Measurements from ENCODE around the gene NKIRAS1. TPM values are rescaled to one million over a fixed set of nuclear protein-coding genes. Genes with fewer than 3 reads are reported as not detected.

NKIRAS1 gene
- total RNA-seq, 1 experiment from 2014 or later, result 12.0 TPM

- no peaks in the 10 kb centered on the region for H3K27me3 ChIP-seq (ENCODE audit: insufficient read depth, low read length)
- H3K27ac ChIP-seq (ENCODE audit: low read depth, low read length), result no peak overlapping the region
- H3K36me3 ChIP-seq (ENCODE audit: control insufficient read depth in 1 of 2, insufficient read depth in 2 of 2, low read length in 2 of 2), result peaks cover 4 to 5% of the 10 kb centered on the region in 2 experiments; a peak in 2 of 4 replicates
- H3K4me3 ChIP-seq (replicated peaks in 1 of 2; ENCODE audit: low read depth in 1 of 2, low read length in 2 of 2), result no peak overlapping the region
- ATAC-seq (no peak), DNase-seq (ENCODE audit: low read depth, low spot score) (no peak)
- H3K9me2 ChIP-seq (ENCODE audit: insufficient read depth), result no peaks in the 10 kb centered on the region
- no peak overlapping the region for H3K9ac ChIP-seq (ENCODE audit: low read length)
- no peak for TF ChIP-seq JUND (IDR thresholded peaks at IDR 0.05)
- no peak for TF ChIP-seq YY1 (IDR thresholded peaks at IDR 0.05; ENCODE audit: extremely low read depth, insufficient replicate concordance, low read depth, low read length)
- no peak for TF ChIP-seq TCF7L2 (IDR thresholded peaks at IDR 0.05; ENCODE audit: borderline replicate concordance, extremely low read depth, insufficient read depth, insufficient read length)
- TF ChIP-seq ZBTB33 (IDR thresholded peaks at IDR 0.05; ENCODE audit: extremely low read depth, insufficient replicate concordance, low read length), result no peak
- TF ChIP-seq CBX3 (IDR thresholded peaks at IDR 0.05; ENCODE audit: low read depth), result no peak
- no peak for TF ChIP-seq SIN3A (IDR thresholded peaks at IDR 0.05; ENCODE audit: low read depth)
- TF ChIP-seq ZFX (IDR thresholded peaks at IDR 0.05), result no peak
- TF ChIP-seq SRF (IDR thresholded peaks at IDR 0.05; ENCODE audit: low read depth), result no peak
- H4K20me1 ChIP-seq (ENCODE audit: insufficient read depth), result peaks cover 19% of the 10 kb centered on the region; the same call in 1 of the 2 replicates
- no peak overlapping the region for H3K4me2 ChIP-seq (ENCODE audit: low read length)
- H3K9me3 ChIP-seq (ENCODE audit: control insufficient read depth in 1 of 2, insufficient read depth in 1 of 2, low read depth in 1 of 2, low read length in 2 of 2), result no peaks in the 10 kb centered on the region
- peaks cover 26 to 48% of the 10 kb centered on the region in 2 experiments for H3K4me1 ChIP-seq (ENCODE audit: control insufficient read depth in 1 of 2, insufficient read depth in 2 of 2, low read length in 2 of 2)
- intact Hi-C loops (cut with micrococcal nuclease), result no loop called here
- POLR2A ChIA-PET, result interaction anchor here (0.8 kb wide), 1 partner anchor 8 kb away, joined by 4 read pairs; no protein-coding TSS in a partner anchor
- H2AFZ ChIP-seq (ENCODE audit: low read depth, low read length, poor library complexity, severe bottlenecking), result no peak overlapping the region
- CTCF ChIA-PET, result no interaction called here
- no TSS peak for BruUV-seq (replicated peaks)
- RAD21 ChIA-PET (ENCODE audit: low non-redundant PET in 1 of 2, low total read pairs in 2 of 2, uncharacterized antibody in 2 of 2, unreplicated experiment in 2 of 2), result no interaction called here
- peaks cover 86% of the 10 kb centered on the region for H3K79me2 ChIP-seq (ENCODE audit: insufficient read depth, low read length)
Observed at GRCh38 chr3:23954144-23954543, 37.4 kb upstream of the NKIRAS1 start.

GRCh38 chr3:23953523-23953922 lies 36.7 kb upstream of the NKIRAS1 start:
- ChIA-PET POLR2A (no interaction called here), RAD21 (ENCODE audit: low non-redundant PET in 1 of 2, low total read pairs in 2 of 2, uncharacterized antibody in 2 of 2, unreplicated experiment in 2 of 2) (no interaction called here), CTCF (interaction anchor here (0.6 kb wide), 1 partner anchor 118 kb away, joined by 3 read pairs; no protein-coding TSS in a partner anchor)
- Histone ChIP-seq H3K4me2 (ENCODE audit: low read length) (no peak overlapping the region), H3K9me3 (ENCODE audit: control insufficient read depth in 1 of 2, insufficient read depth in 1 of 2, low read depth in 1 of 2, low read length in 2 of 2) (no peaks in the 10 kb centered on the region), H3K4me1 (ENCODE audit: control insufficient read depth in 1 of 2, insufficient read depth in 2 of 2, low read length in 2 of 2) (peaks cover 26 to 48% of the 10 kb centered on the region in 2 experiments), H2AFZ (ENCODE audit: low read depth, low read length, poor library complexity, severe bottlenecking) (no peak overlapping the region), H4K20me1 (ENCODE audit: insufficient read depth) (peaks cover 19% of the 10 kb centered on the region; the same call in 1 of the 2 replicates), H3K9me2 (ENCODE audit: insufficient read depth) (no peaks in the 10 kb centered on the region), H3K36me3 (ENCODE audit: control insufficient read depth in 1 of 2, insufficient read depth in 2 of 2, low read length in 2 of 2) (peaks cover 4 to 5% of the 10 kb centered on the region in 2 experiments; a peak in 2 of 4 replicates), H3K9ac (ENCODE audit: low read length) (no peak overlapping the region), H3K4me3 (replicated peaks in 1 of 2; ENCODE audit: low read depth in 1 of 2, low read length in 2 of 2) (no peak overlapping the region), H3K27me3 (ENCODE audit: insufficient read depth, low read length) (no peaks in the 10 kb centered on the region), H3K27ac (ENCODE audit: low read depth, low read length) (no peak overlapping the region), H3K79me2 (ENCODE audit: insufficient read depth, low read length) (peaks cover 92% of the 10 kb centered on the region)
- intact Hi-C loops (cut with micrococcal nuclease), result no loop called here
- ATAC-seq (no peak), DNase-seq (ENCODE audit: low read depth, low spot score) (no peak)
- BruUV-seq (replicated peaks), result no TSS peak
- no peak for TF ChIP-seq FOSL1 (IDR thresholded peaks at IDR 0.05; ENCODE audit: low read depth)
- TF ChIP-seq SRF (IDR thresholded peaks at IDR 0.05; ENCODE audit: low read depth), result no peak
- no peak for TF ChIP-seq EGR1 (IDR thresholded peaks at IDR 0.05; ENCODE audit: low read depth)
- no peak for TF ChIP-seq SIN3A (IDR thresholded peaks at IDR 0.05; ENCODE audit: low read depth)
- no peak for TF ChIP-seq YY1 (IDR thresholded peaks at IDR 0.05; ENCODE audit: extremely low read depth, insufficient replicate concordance, low read depth, low read length)
- no peak for TF ChIP-seq CBX3 (IDR thresholded peaks at IDR 0.05; ENCODE audit: low read depth)
- no peak for TF ChIP-seq POLR2AphosphoS5 (IDR thresholded peaks at IDR 0.05; ENCODE audit: low read depth, low read length)
- no peak for TF ChIP-seq EZH2phosphoT487 (IDR thresholded peaks at IDR 0.05; ENCODE audit: borderline replicate concordance)
- TF ChIP-seq CTCF (IDR thresholded peaks at IDR 0.05 in 2 of 3, conservative IDR thresholded peaks at IDR 0.05 in 1 of 3; ENCODE audit: borderline replicate concordance in 1 of 3, insufficient read depth in 1 of 3, low read depth in 2 of 3, low read length in 2 of 3), result no peak

All from HCT116 (cell line).